H9 (cell line): Measurements from ENCODE around the gene PREP. TPM values are rescaled to one million over a fixed set of nuclear protein-coding genes. Genes with fewer than 3 reads are reported as not detected.

Experiments
- DNase-seq: peaks from one replicate; pipeline ENCODE4 v3.0.0-alpha.2; 2017
- H2AFZ ChIP-seq: one replicate; pipeline ENCODE4 v1.6.1; 2013; ENCODE audit warnings: mild to moderate bottlenecking, low read length, control low read depth, moderate library complexity
- H2AK5ac ChIP-seq: 2 replicates; pipeline ENCODE4 v1.6.1; 2013; ENCODE audit warnings: low read length, control low read depth, mixed read lengths; ENCODE audit not compliant: insufficient read length
- H2BK120ac ChIP-seq: one replicate; pipeline ENCODE4 v1.6.1; 2013; ENCODE audit warnings: low read depth, mild to moderate bottlenecking, low read length, control low read depth, inconsistent platforms; ENCODE audit not compliant: poor library complexity, severe bottlenecking
- H2BK12ac ChIP-seq: 2 replicates; pipeline ENCODE4 v1.6.1; 2013; ENCODE audit warnings: low read length, control low read depth, mixed read lengths, low read depth; ENCODE audit not compliant: insufficient read length
- H2BK15ac ChIP-seq: 2 replicates; pipeline ENCODE4 v1.6.1; 2013; ENCODE audit warnings: low read depth, low read length, control low read depth
- H2BK20ac ChIP-seq: one replicate; pipeline ENCODE4 v1.6.1; 2013; ENCODE audit warnings: low read depth, mild to moderate bottlenecking, low read length, control low read depth, inconsistent platforms; ENCODE audit not compliant: poor library complexity, severe bottlenecking
- H2BK5ac ChIP-seq: 2 replicates; pipeline ENCODE4 v1.6.1; 2013; ENCODE audit warnings: low read length, control low read depth, mixed read lengths; ENCODE audit not compliant: insufficient read length
- H3K14ac ChIP-seq: 2 replicates; pipeline ENCODE4 v1.6.1; 2013; ENCODE audit warnings: low read length, control low read depth; ENCODE audit not compliant: insufficient read depth
- H3K18ac ChIP-seq: 2 replicates; pipeline ENCODE4 v1.6.1; 2013; ENCODE audit warnings: low read depth, mild to moderate bottlenecking, mixed read lengths, low read length, control low read depth; ENCODE audit not compliant: insufficient read length
- H3K23ac ChIP-seq: 2 replicates; pipeline ENCODE4 v1.6.1; 2013; ENCODE audit warnings: low read length, control low read depth, mixed read lengths, low read depth; ENCODE audit not compliant: insufficient read length
- H3K23me2 ChIP-seq: 2 replicates; pipeline ENCODE4 v1.6.1; 2013; ENCODE audit warnings: low read depth, mild to moderate bottlenecking, mixed read lengths, low read length, control low read depth; ENCODE audit not compliant: insufficient read length, poor library complexity, severe bottlenecking
- H3K27ac ChIP-seq: 2 replicates; pipeline ENCODE4 v1.5.1; 2013; ENCODE audit warnings: low read length, control low read depth, mixed read lengths, low read depth; ENCODE audit not compliant: insufficient read length
- H3K27me3 ChIP-seq: 2 replicates; pipeline ENCODE4 v1.6.1; 2013; ENCODE audit warnings: low read length, control low read depth, inconsistent platforms; ENCODE audit not compliant: insufficient read depth
- H3K4ac ChIP-seq: 2 replicates; pipeline ENCODE4 v1.6.1; 2013; ENCODE audit warnings: low read depth, mild to moderate bottlenecking, control low read depth, inconsistent platforms, low read length, moderate library complexity
- H3K4me1 ChIP-seq: 2 replicates; pipeline ENCODE4 v1.6.1; 2013; ENCODE audit warnings: low read length, control low read depth, inconsistent platforms; ENCODE audit not compliant: insufficient read depth
- H3K4me2 ChIP-seq: 2 replicates; pipeline ENCODE4 v1.6.1; 2013; ENCODE audit warnings: low read length, control low read depth, mixed read lengths; ENCODE audit not compliant: insufficient read length, insufficient read depth
- H3K56ac ChIP-seq: 2 replicates; pipeline ENCODE4 v1.6.1; 2013; ENCODE audit warnings: low read depth, mild to moderate bottlenecking, mixed read lengths, low read length, control low read depth; ENCODE audit not compliant: insufficient read length
- H3K79me1 ChIP-seq: 2 replicates; pipeline ENCODE4 v1.6.1; 2013; ENCODE audit warnings: low read depth, mild to moderate bottlenecking, moderate library complexity, low read length, control low read depth, inconsistent platforms; ENCODE audit not compliant: insufficient read depth, poor library complexity, severe bottlenecking
- H3K79me2 ChIP-seq: 2 replicates; pipeline ENCODE4 v1.6.1; 2013; ENCODE audit warnings: low read length, control low read depth, inconsistent platforms; ENCODE audit not compliant: insufficient read depth
- H3K9ac ChIP-seq: 2 replicates; pipeline ENCODE4 v1.6.1; 2013; ENCODE audit warnings: low read length, control low read depth, mixed read lengths; ENCODE audit not compliant: insufficient read length; ENCODE audit errors: extremely low read depth
- H3K9me3 ChIP-seq: one replicate; pipeline ENCODE4 v1.6.1; 2013; ENCODE audit warnings: low read depth, low read length, inconsistent platforms; ENCODE audit not compliant: control insufficient read depth
- H3T11ph ChIP-seq: one replicate; pipeline ENCODE4 v1.6.1; 2013; ENCODE audit warnings: mild to moderate bottlenecking, low read length, control low read depth, inconsistent platforms
- H4K20me1 ChIP-seq: one replicate; pipeline ENCODE4 v1.6.1; 2013; ENCODE audit not compliant: control insufficient read depth, insufficient read length, insufficient read depth
- H4K5ac ChIP-seq: 2 replicates; pipeline ENCODE4 v1.6.1; 2013; ENCODE audit warnings: low read depth, mild to moderate bottlenecking, mixed read lengths, low read length, control low read depth; ENCODE audit not compliant: insufficient read length
- H4K8ac ChIP-seq: replicated peaks from 2 replicates; pipeline ENCODE4 v1.6.1; 2013; ENCODE audit warnings: low read length, control low read depth, mixed read lengths, low read depth; ENCODE audit not compliant: insufficient read length
- H4K91ac ChIP-seq: 2 replicates; pipeline ENCODE4 v1.6.1; 2013; ENCODE audit warnings: low read depth, mild to moderate bottlenecking, moderate library complexity, mixed read lengths, low read length, control low read depth; ENCODE audit not compliant: insufficient read length
- H3K27ac Mint-ChIP-seq, 3 experiments: 2 replicates in 2 of 3; 3 replicates in 1 of 3; pipeline ENCODE4 v1.8.0; 2020 to 2021; ENCODE audit warnings: mixed read lengths in 3 of 3, mild to moderate bottlenecking in 1 of 3, moderate library complexity in 1 of 3
- H3K27me3 Mint-ChIP-seq: 2 replicates; pipeline ENCODE4 v1.8.0; 2021; ENCODE audit warnings: low read depth, mild to moderate bottlenecking, moderate library complexity, mixed read lengths
- H3K36me3 Mint-ChIP-seq, 3 experiments: 2 replicates in 2 of 3; 3 replicates in 1 of 3; pipeline ENCODE4 v1.8.0; 2020 to 2021; ENCODE audit warnings: low read depth in 3 of 3, mixed read lengths in 3 of 3; ENCODE audit not compliant: insufficient read depth in 1 of 3
- H3K4me1 Mint-ChIP-seq, 2 experiments: 2 replicates each; pipeline ENCODE4 v1.8.0; 2020; ENCODE audit warnings: mixed read lengths in 2 of 2
- H3K4me3 Mint-ChIP-seq, 2 experiments: 2 replicates in 1 of 2; 3 replicates in 1 of 2; pipeline ENCODE4 v1.8.0; 2020 to 2021; ENCODE audit warnings: mild to moderate bottlenecking in 2 of 2, mixed read lengths in 2 of 2, moderate library complexity in 1 of 2
- H3K9me3 Mint-ChIP-seq, 2 experiments: 2 replicates in 1 of 2; 3 replicates in 1 of 2; pipeline ENCODE4 v1.8.0; 2020; ENCODE audit warnings: mild to moderate bottlenecking in 2 of 2, mixed read lengths in 2 of 2, moderate library complexity in 1 of 2
- CTCF ChIP-seq: fragments of 200-600 bp; sonication (generic); conservative IDR thresholded peaks from 3 replicates; pipeline ENCODE4 v1.8.0; 2021; ENCODE audit warnings: antibody characterized with exemption, mild to moderate bottlenecking
- WGBS: extraction: QIAGEN DNeasy Blood & Tissue Kit; methylation state at CpG from one replicate; pipeline ENCODE4 v1.1.7; 2013; ENCODE audit warnings: missing lambda C conversion rate, low lambda C conversion rate, mixed read lengths; ENCODE audit not compliant: insufficient read length; ENCODE audit errors: extremely low coverage; 5-methylcytosine and 5-hydroxymethylcytosine counted together
- total RNA-seq: library from RNA; stranded (reverse); gene quantifications from 2 replicates; pipeline ENCODE4 v1.2.1, GENCODE V29; 2021

Gene PREP
- total RNA-seq, 1 experiment from 2014 or later = 54.0 TPM

GRCh38 chr6:105442369-105442768 lies 39.5 kb upstream of the PREP start:
- H4K8ac ChIP-seq = no peak overlapping the region
- no peak overlapping the region for H2BK5ac ChIP-seq
- H3K23me2 ChIP-seq = no peaks in the 10 kb centered on the region
- no peak overlapping the region for H3K4me2 ChIP-seq
- H3K9me3 Mint-ChIP-seq = peaks cover 0 to 3% of the 10 kb centered on the region in 2 experiments; a peak in 1 of 5 replicates
- no peaks in the 10 kb centered on the region; the same call in 1 of the 2 replicates for H3K27me3 Mint-ChIP-seq
- H3K4me1 Mint-ChIP-seq = peaks cover 0 to 3% of the 10 kb centered on the region in 2 experiments; a peak in 1 of 4 replicates
- H2BK120ac ChIP-seq = no peak overlapping the region
- no peak overlapping the region for H2BK12ac ChIP-seq
- H3K23ac ChIP-seq = no peak overlapping the region
- no peaks in the 10 kb centered on the region for H3K27me3 ChIP-seq
- H2BK20ac ChIP-seq = no peak overlapping the region
- H3K56ac ChIP-seq = no peak overlapping the region
- peaks cover 0 to 7% (median 0%) of the 10 kb centered on the region in 3 experiments; a peak in 1 of 7 replicates for H3K36me3 Mint-ChIP-seq
- no peak for TF ChIP-seq CTCF
- H3K9ac ChIP-seq = no peak overlapping the region
- H3K79me2 ChIP-seq = no peaks in the 10 kb centered on the region
- H4K20me1 ChIP-seq = no peaks in the 10 kb centered on the region
- no peak overlapping the region for H3K14ac ChIP-seq
- no peaks in the 10 kb centered on the region for H3K9me3 ChIP-seq
- DNase-seq = no peak
- H4K91ac ChIP-seq = no peak overlapping the region
- no peak overlapping the region for H3K4me3 Mint-ChIP-seq
- H2AFZ ChIP-seq = no peak overlapping the region
- H3K27ac ChIP-seq = no peak overlapping the region
- no peak overlapping the region for H2BK15ac ChIP-seq
- no peak overlapping the region for H3K18ac ChIP-seq
- no peak overlapping the region for H2AK5ac ChIP-seq
- H3K4ac ChIP-seq = no peak overlapping the region
- WGBS = no CpG with 5 or more reads among the region's 1 CpG
- no peak overlapping the region for H3T11ph ChIP-seq
- no peaks in the 10 kb centered on the region for H3K4me1 ChIP-seq
- no peak overlapping the region for H4K5ac ChIP-seq
- no peak overlapping the region; a peak in 1 of 7 replicates for H3K27ac Mint-ChIP-seq
- no peaks in the 10 kb centered on the region for H3K79me1 ChIP-seq
